ENCODE results near the gene UBE2L5. TPM values are rescaled to one million over a fixed set of nuclear protein-coding genes. Genes with fewer than 3 reads are reported as not detected.
A peak's percentile ranks its signal among the peaks of the same experiment; 100 is the strongest.

UBE2L5 gene
- total and polyA plus RNA-seq, 2 donors (not counting 3 experiments of a cell fraction or from before 2014, with no cell fraction given): not detected

DNA sequence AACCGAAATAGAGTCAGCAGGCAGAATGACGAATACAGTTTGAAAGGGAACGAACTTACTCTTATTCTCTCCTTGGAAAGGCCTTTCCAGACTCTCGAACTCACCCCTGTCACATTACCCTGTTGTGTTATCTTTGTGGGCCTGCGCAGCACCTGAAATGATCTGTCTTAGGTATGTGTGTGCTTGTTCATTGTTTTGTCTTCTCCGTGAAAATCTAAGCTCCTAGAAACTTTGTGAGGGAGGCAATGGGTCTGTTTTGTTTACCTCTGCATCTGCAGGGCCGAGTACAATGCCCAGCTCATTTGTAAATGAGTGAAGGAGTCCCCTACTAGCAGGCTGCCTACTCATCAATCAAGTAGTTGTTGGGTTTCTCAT lies 23.8 kb downstream of the UBE2L5 start:
- DNase-seq (ENCODE audit: low read depth, low spot score) (no peak), FAIRE-seq (no peak)
- peak overlapping the region; percentile 25 for H3K4me2 ChIP-seq (ENCODE audit: insufficient read depth, low read length)
- ChIA-PET CTCF (interaction anchor here (0.9 to 2.0 kb wide), 7 partner anchors 15 to 314 kb away, joined by 3 to 10 read pairs (median 3); partner anchors contain the start of gene UBE2L5), POLR2A (interaction anchor here (1.4 kb wide), 1 partner anchor 24 kb away, joined by 4 read pairs; the partner anchor contains the start of gene UBE2L5)
- dilution Hi-C loops (cut with MboI; ENCODE audit: extremely low pct_ligation_motif_present, low sequenced_read_pairs) (no loop called here), intact Hi-C loops (cut with micrococcal nuclease) (loop anchor here (5.0 kb wide), 1 partner anchor 314 kb away; no protein-coding TSS in a partner anchor)
- no peak overlapping the region for H3K9ac ChIP-seq (replicated peaks; ENCODE audit: extremely low read depth, insufficient read depth, low read length)
- H3K27ac ChIP-seq (ENCODE audit: insufficient read depth, low read depth, low read length): no peak overlapping the region
- H3K79me2 ChIP-seq (ENCODE audit: control insufficient read depth, insufficient read depth, low read length): no peaks in the 10 kb centered on the region
- no peaks in the 10 kb centered on the region for H4K20me1 ChIP-seq (replicated peaks; ENCODE audit: control insufficient read depth, extremely low read depth, insufficient read depth, low read length)
- no peaks in the 10 kb centered on the region for H3K27me3 ChIP-seq (ENCODE audit: control insufficient read depth in 2 of 2, insufficient read depth in 2 of 2, low read length in 2 of 2)
- TF ChIP-seq, protein P1, sequence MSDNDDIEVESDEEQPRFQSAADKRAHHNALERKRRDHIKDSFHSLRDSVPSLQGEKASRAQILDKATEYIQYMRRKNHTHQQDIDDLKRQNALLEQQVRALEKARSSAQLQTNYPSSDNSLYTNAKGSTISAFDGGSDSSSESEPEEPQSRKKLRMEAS (IDR thresholded peaks at IDR 0.05; ENCODE audit: insufficient read depth, insufficient read length): no peak
- H3K4me1 ChIP-seq (ENCODE audit: control insufficient read depth, extremely low read depth, insufficient read depth, low read length): peaks cover 9% of the 10 kb centered on the region
- H3K9me1 ChIP-seq (replicated peaks; ENCODE audit: control insufficient read depth, extremely low read depth, insufficient read depth, low read length): no peaks in the 10 kb centered on the region
- no peaks in the 10 kb centered on the region for H3K36me3 ChIP-seq (ENCODE audit: control insufficient read depth in 2 of 2, extremely low read depth in 1 of 2, insufficient read depth in 2 of 2, low read length in 2 of 2)
- H3K9me3 ChIP-seq (replicated peaks; ENCODE audit: control insufficient read depth, insufficient read depth, low read length): no peaks in the 10 kb centered on the region
- BruUV-seq (replicated peaks): no TSS peak
- H3K4me3 ChIP-seq (replicated peaks in 1 of 3; ENCODE audit: insufficient read depth in 1 of 3, low read depth in 1 of 3, low read length in 3 of 3): peak overlapping the region in 1 of 3 experiments; percentile 1
- peak overlapping the region; percentile 63 for H2AFZ ChIP-seq (ENCODE audit: low read depth, low read length)

DNA sequence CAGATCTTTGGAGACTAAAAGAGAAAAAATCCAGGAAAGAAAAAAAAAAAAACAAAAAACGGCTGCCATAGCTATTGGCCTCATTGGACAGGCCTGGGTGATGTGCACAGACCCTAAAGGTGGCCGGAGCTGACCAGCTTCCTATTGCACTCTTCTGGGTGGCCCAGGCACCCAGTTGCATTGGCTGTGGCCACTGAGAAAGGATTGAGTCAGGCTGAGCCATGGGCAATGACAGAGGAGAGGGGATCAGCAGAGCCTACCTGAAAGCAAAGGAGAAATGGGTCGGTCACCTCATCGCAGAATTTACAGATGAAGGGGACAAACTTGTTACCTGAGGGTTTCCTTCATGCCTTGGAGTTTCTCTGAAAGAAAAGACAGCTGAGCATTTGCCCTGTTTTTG lies 26.1 kb downstream of the UBE2L5 start:
- DNase-seq (ENCODE audit: low read depth, low spot score): no peak
- Histone ChIP-seq H3K4me3 (replicated peaks in 1 of 3; ENCODE audit: insufficient read depth in 1 of 3, low read depth in 1 of 3, low read length in 3 of 3) (no peak overlapping the region), H3K27me3 (ENCODE audit: control insufficient read depth in 2 of 2, insufficient read depth in 2 of 2, low read length in 2 of 2) (no peaks in the 10 kb centered on the region), H3K4me1 (ENCODE audit: control insufficient read depth, extremely low read depth, insufficient read depth, low read length) (peaks cover 9% of the 10 kb centered on the region), H3K79me2 (ENCODE audit: control insufficient read depth, insufficient read depth, low read length) (no peaks in the 10 kb centered on the region), H3K9me1 (replicated peaks; ENCODE audit: control insufficient read depth, extremely low read depth, insufficient read depth, low read length) (no peaks in the 10 kb centered on the region), H3K9ac (replicated peaks; ENCODE audit: extremely low read depth, insufficient read depth, low read length) (no peak overlapping the region), H3K4me2 (ENCODE audit: insufficient read depth, low read length) (no peak overlapping the region), H3K9me3 (replicated peaks; ENCODE audit: control insufficient read depth, insufficient read depth, low read length) (no peaks in the 10 kb centered on the region), H3K36me3 (ENCODE audit: control insufficient read depth in 2 of 2, extremely low read depth in 1 of 2, insufficient read depth in 2 of 2, low read length in 2 of 2) (no peaks in the 10 kb centered on the region), H2AFZ (ENCODE audit: low read depth, low read length) (no peak overlapping the region), H3K27ac (ENCODE audit: insufficient read depth, low read depth, low read length) (no peak overlapping the region), H4K20me1 (replicated peaks; ENCODE audit: control insufficient read depth, extremely low read depth, insufficient read depth, low read length) (no peaks in the 10 kb centered on the region)
- intact Hi-C loops (cut with micrococcal nuclease) (loop anchor here (5.0 kb wide), 1 partner anchor 316 kb away; no protein-coding TSS in a partner anchor), dilution Hi-C loops (cut with MboI; ENCODE audit: extremely low pct_ligation_motif_present, low sequenced_read_pairs) (no loop called here)
- ChIA-PET POLR2A (no interaction called here), CTCF (interaction anchor here (0.7 to 1.0 kb wide), 2 partner anchors 22 to 93 kb away, joined by 3 to 4 read pairs; no protein-coding TSS in a partner anchor)
- BruUV-seq (replicated peaks): no TSS peak
- TF ChIP-seq EZH2 (IDR thresholded peaks at IDR 0.05; ENCODE audit: borderline replicate concordance, low read depth, low read length, severe bottlenecking): no peak
- no peak for TF ChIP-seq GATA2 (IDR thresholded peaks at IDR 0.05; ENCODE audit: insufficient read depth, insufficient read length, low read depth, low read length)
- TF ChIP-seq, protein P2, sequence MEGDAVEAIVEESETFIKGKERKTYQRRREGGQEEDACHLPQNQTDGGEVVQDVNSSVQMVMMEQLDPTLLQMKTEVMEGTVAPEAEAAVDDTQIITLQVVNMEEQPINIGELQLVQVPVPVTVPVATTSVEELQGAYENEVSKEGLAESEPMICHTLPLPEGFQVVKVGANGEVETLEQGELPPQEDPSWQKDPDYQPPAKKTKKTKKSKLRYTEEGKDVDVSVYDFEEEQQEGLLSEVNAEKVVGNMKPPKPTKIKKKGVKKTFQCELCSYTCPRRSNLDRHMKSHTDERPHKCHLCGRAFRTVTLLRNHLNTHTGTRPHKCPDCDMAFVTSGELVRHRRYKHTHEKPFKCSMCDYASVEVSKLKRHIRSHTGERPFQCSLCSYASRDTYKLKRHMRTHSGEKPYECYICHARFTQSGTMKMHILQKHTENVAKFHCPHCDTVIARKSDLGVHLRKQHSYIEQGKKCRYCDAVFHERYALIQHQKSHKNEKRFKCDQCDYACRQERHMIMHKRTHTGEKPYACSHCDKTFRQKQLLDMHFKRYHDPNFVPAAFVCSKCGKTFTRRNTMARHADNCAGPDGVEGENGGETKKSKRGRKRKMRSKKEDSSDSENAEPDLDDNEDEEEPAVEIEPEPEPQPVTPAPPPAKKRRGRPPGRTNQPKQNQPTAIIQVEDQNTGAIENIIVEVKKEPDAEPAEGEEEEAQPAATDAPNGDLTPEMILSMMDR (IDR thresholded peaks at IDR 0.05; ENCODE audit: extremely low read depth in 1 of 2, insufficient read depth in 1 of 2, low read depth in 1 of 2, low read length in 2 of 2): no peak
- no peak for TF ChIP-seq FOS (IDR thresholded peaks at IDR 0.05; ENCODE audit: borderline replicate concordance, insufficient read depth, low read length)
- no peak for TF ChIP-seq JUN (IDR thresholded peaks at IDR 0.05; ENCODE audit: borderline replicate concordance, insufficient read depth, insufficient read length, low read depth)
- TF ChIP-seq, protein P1 (IDR thresholded peaks at IDR 0.05; ENCODE audit: insufficient read depth, insufficient read length): no peak
- TF ChIP-seq POLR2A (IDR thresholded peaks at IDR 0.05; ENCODE audit: low read depth, low read length): no peak
- no peak for TF ChIP-seq MYC (IDR thresholded peaks at IDR 0.05; ENCODE audit: low read depth, low read length)
- TF ChIP-seq POLR2AphosphoS5 (IDR thresholded peaks at IDR 0.05; ENCODE audit: insufficient read depth, low read depth, low read length): no peak
- FAIRE-seq: no peak

All from endothelial cell of umbilical vein (primary cell).